Parathyroid adenoma (tissue), 2 donors: Measurements from ENCODE around the gene KIF5B.
A peak's percentile ranks its signal among the peaks of the same experiment; 100 is the strongest.

Experiments
- H2AFZ ChIP-seq: fragments of 300-600 bp; sonication (generic); one replicate; pipeline ENCODE4 v1.7.0; 2017; ENCODE audit warnings: antibody characterized with exemption, mild to moderate bottlenecking
- H3K27ac ChIP-seq: fragments of 300-600 bp; sonication (generic); one replicate; pipeline ENCODE4 v1.7.0; 2017
- H3K27me3 ChIP-seq: fragments of 300-600 bp; sonication (generic); one replicate; pipeline ENCODE4 v1.7.0; 2017; ENCODE audit warnings: low read length; ENCODE audit not compliant: control insufficient read depth, insufficient read depth
- H3K36me3 ChIP-seq: fragments of 300-600 bp; sonication (generic); one replicate; pipeline ENCODE4 v1.7.0; 2017; ENCODE audit warnings: low read length; ENCODE audit not compliant: control insufficient read depth, insufficient read depth
- H3K4me1 ChIP-seq: fragments of 300-600 bp; sonication (generic); one replicate; pipeline ENCODE4 v1.7.0; 2017; ENCODE audit warnings: control low read depth
- H3K4me2 ChIP-seq: fragments of 300-600 bp; sonication (generic); one replicate; pipeline ENCODE4 v1.7.0; 2017; ENCODE audit warnings: low read length
- H3K4me3 ChIP-seq: fragments of 300-600 bp; sonication (generic); one replicate; pipeline ENCODE4 v1.7.0; 2017; ENCODE audit warnings: low read depth, low read length
- H3K79me2 ChIP-seq: fragments of 300-600 bp; sonication (generic); one replicate; pipeline ENCODE4 v1.7.0; 2017; ENCODE audit warnings: control low read depth
- H3K9ac ChIP-seq: fragments of 300-600 bp; sonication (generic); one replicate; pipeline ENCODE4 v1.7.0; 2017; ENCODE audit warnings: mild to moderate bottlenecking
- H3K9me3 ChIP-seq: fragments of 300-600 bp; sonication (generic); one replicate; pipeline ENCODE4 v1.7.0; 2017; ENCODE audit warnings: low read length; ENCODE audit not compliant: control insufficient read depth
- CTCF ChIP-seq: fragments of 300-600 bp; sonication (generic); IDR thresholded peaks from one replicate; pipeline ENCODE4 v1.7.0; 2017; ENCODE audit warnings: antibody characterized with exemption, mild to moderate bottlenecking
- donor health status: primary hyperparathyroidism.

Gene KIF5B

GRCh38 chr10:32015386-32015785, 40.8 kb downstream of the KIF5B start:
- H3K27ac ChIP-seq, result no peak overlapping the region
- H3K4me3 ChIP-seq, result no peak overlapping the region
- no peak overlapping the region for H3K9ac ChIP-seq
- no peaks in the 10 kb centered on the region for H3K79me2 ChIP-seq
- no peak for TF ChIP-seq CTCF
- H2AFZ ChIP-seq, result no peak overlapping the region
- no peaks in the 10 kb centered on the region for H3K27me3 ChIP-seq
- no peak overlapping the region for H3K4me2 ChIP-seq
- no peaks in the 10 kb centered on the region for H3K36me3 ChIP-seq
- no peaks in the 10 kb centered on the region for H3K9me3 ChIP-seq
- H3K4me1 ChIP-seq, result no peaks in the 10 kb centered on the region

GRCh38 chr10:32007026-32007425, 49.2 kb downstream of the KIF5B start:
- H2AFZ ChIP-seq, result no peak overlapping the region
- H3K27me3 ChIP-seq, result no peaks in the 10 kb centered on the region
- H3K4me1 ChIP-seq, result no peaks in the 10 kb centered on the region
- H3K36me3 ChIP-seq, result no peaks in the 10 kb centered on the region
- TF ChIP-seq CTCF, result no peak
- no peaks in the 10 kb centered on the region for H3K79me2 ChIP-seq
- no peak overlapping the region for H3K4me2 ChIP-seq
- H3K9ac ChIP-seq, result no peak overlapping the region
- H3K27ac ChIP-seq, result no peak overlapping the region
- no peaks in the 10 kb centered on the region for H3K9me3 ChIP-seq
- H3K4me3 ChIP-seq, result no peak overlapping the region

GRCh38 chr10:32005050-32005449, 51.2 kb downstream of the KIF5B start:
- Histone ChIP-seq H3K27me3 (no peaks in the 10 kb centered on the region), H3K79me2 (no peaks in the 10 kb centered on the region), H3K27ac (no peak overlapping the region), H2AFZ (no peak overlapping the region), H3K36me3 (no peaks in the 10 kb centered on the region), H3K4me2 (no peak overlapping the region), H3K4me1 (no peaks in the 10 kb centered on the region), H3K9ac (no peak overlapping the region), H3K4me3 (no peak overlapping the region), H3K9me3 (no peaks in the 10 kb centered on the region)
- peak; percentile 44 for TF ChIP-seq CTCF

- no peak for TF ChIP-seq CTCF
- H3K27me3 ChIP-seq, result no peaks in the 10 kb centered on the region
- H3K4me1 ChIP-seq, result no peaks in the 10 kb centered on the region
- no peaks in the 10 kb centered on the region for H3K36me3 ChIP-seq
- no peaks in the 10 kb centered on the region for H3K79me2 ChIP-seq
- no peak overlapping the region for H3K4me3 ChIP-seq
- no peak overlapping the region for H3K9ac ChIP-seq
- no peak overlapping the region for H3K4me2 ChIP-seq
- no peak overlapping the region for H2AFZ ChIP-seq
- H3K9me3 ChIP-seq, result no peaks in the 10 kb centered on the region
- no peak overlapping the region for H3K27ac ChIP-seq
Observed at GRCh38 chr10:32004161-32004591, 52.0 kb downstream of the KIF5B start.

- no peaks in the 10 kb centered on the region for H3K27me3 ChIP-seq
- no peaks in the 10 kb centered on the region for H3K4me1 ChIP-seq
- no peaks in the 10 kb centered on the region for H3K9me3 ChIP-seq
- H3K36me3 ChIP-seq, result no peaks in the 10 kb centered on the region
- no peak overlapping the region for H3K27ac ChIP-seq
- no peak for TF ChIP-seq CTCF
- H2AFZ ChIP-seq, result no peak overlapping the region
- no peak overlapping the region for H3K4me2 ChIP-seq
- no peak overlapping the region for H3K4me3 ChIP-seq
- H3K9ac ChIP-seq, result no peak overlapping the region
- H3K79me2 ChIP-seq, result no peaks in the 10 kb centered on the region
Observed at GRCh38 chr10:32002531-32002930, 53.7 kb downstream of the KIF5B start.
